GM12874 (cell line): ENCODE measurements around the gene EIF2B2.

Experiments
- TF ChIP-seq, protein P1 (sequence below): IDR thresholded peaks from 2 replicates; pipeline ENCODE4 v1.5.1; 2011; ENCODE audit warnings: low read depth, mild to moderate bottlenecking, control low read depth, low read length, moderate library complexity; ENCODE audit not compliant: insufficient read depth

Gene EIF2B2

GRCh38 chr14:75054421-75054820 lies 51.7 kb downstream of the EIF2B2 start:
- TF ChIP-seq, protein P1, sequence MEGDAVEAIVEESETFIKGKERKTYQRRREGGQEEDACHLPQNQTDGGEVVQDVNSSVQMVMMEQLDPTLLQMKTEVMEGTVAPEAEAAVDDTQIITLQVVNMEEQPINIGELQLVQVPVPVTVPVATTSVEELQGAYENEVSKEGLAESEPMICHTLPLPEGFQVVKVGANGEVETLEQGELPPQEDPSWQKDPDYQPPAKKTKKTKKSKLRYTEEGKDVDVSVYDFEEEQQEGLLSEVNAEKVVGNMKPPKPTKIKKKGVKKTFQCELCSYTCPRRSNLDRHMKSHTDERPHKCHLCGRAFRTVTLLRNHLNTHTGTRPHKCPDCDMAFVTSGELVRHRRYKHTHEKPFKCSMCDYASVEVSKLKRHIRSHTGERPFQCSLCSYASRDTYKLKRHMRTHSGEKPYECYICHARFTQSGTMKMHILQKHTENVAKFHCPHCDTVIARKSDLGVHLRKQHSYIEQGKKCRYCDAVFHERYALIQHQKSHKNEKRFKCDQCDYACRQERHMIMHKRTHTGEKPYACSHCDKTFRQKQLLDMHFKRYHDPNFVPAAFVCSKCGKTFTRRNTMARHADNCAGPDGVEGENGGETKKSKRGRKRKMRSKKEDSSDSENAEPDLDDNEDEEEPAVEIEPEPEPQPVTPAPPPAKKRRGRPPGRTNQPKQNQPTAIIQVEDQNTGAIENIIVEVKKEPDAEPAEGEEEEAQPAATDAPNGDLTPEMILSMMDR, result no peak

GRCh38 chr14:75059642-75060041 lies 56.9 kb downstream of the EIF2B2 start:
- TF ChIP-seq, protein P1, result no peak

DNA sequence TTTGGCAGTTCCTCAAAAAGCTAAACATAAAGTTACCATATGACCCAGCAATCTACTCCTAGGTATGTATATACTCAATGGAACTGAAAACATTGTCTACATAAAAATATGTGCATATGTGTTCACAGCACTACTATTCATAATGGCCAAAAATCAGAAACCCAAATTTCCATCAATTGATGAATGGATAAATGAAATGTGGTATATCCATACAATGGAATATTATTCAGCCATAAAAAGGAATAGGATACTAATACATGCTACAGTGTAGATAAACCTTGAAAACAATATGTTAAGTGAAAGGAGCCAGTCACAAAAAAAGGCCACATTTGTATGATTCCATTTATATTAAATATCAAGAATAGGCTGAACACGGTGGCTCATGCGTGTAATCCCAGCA lies 57.7 kb downstream of the EIF2B2 start:
- TF ChIP-seq, protein P1, result no peak
